Esophagus squamous epithelium (tissue), 4 donors: Measurements from ENCODE around the gene OR52B6.

Source experiments
- POLR2A ChIP-seq, 4 donors: fragments of 450-650 bp; IDR thresholded peaks; one replicate each; pipeline ENCODE4 v1.6.1; 2017; ENCODE audit warnings: antibody characterized with exemption in 4 of 4, mild to moderate bottlenecking in 4 of 4, moderate library complexity in 3 of 4
- TF ChIP-seq, protein P1 (sequence below), 6 experiments: fragments of 450-650 bp in 4 of 6; fragments of 200-600 bp in 2 of 6; sonication (generic) in 2 of 6; IDR thresholded peaks; one replicate each; pipeline ENCODE4 v1.5.1; 2016 to 2019; ENCODE audit warnings: antibody characterized with exemption in 6 of 6, mild to moderate bottlenecking in 4 of 6, moderate library complexity in 4 of 6

- TF ChIP-seq, protein P1, sequence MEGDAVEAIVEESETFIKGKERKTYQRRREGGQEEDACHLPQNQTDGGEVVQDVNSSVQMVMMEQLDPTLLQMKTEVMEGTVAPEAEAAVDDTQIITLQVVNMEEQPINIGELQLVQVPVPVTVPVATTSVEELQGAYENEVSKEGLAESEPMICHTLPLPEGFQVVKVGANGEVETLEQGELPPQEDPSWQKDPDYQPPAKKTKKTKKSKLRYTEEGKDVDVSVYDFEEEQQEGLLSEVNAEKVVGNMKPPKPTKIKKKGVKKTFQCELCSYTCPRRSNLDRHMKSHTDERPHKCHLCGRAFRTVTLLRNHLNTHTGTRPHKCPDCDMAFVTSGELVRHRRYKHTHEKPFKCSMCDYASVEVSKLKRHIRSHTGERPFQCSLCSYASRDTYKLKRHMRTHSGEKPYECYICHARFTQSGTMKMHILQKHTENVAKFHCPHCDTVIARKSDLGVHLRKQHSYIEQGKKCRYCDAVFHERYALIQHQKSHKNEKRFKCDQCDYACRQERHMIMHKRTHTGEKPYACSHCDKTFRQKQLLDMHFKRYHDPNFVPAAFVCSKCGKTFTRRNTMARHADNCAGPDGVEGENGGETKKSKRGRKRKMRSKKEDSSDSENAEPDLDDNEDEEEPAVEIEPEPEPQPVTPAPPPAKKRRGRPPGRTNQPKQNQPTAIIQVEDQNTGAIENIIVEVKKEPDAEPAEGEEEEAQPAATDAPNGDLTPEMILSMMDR (IDR thresholded peaks at IDR 0.05), result no peak
- TF ChIP-seq POLR2A (IDR thresholded peaks at IDR 0.05), result no peak
These were observed 40.9 kb downstream of the OR52B6 start for GRCh38 chr11:5621580-5621979.
